GM12878 (cell line): ENCODE measurements around the gene ISY1. TPM values are rescaled to one million over a fixed set of nuclear protein-coding genes. Genes with fewer than 3 reads are reported as not detected.

Source experiments
- ATAC-seq: fragments of 200-7000 bp; cut with Tn5 transposase; 3 replicates; pipeline ENCODE4 v1.9.1; 2020; ENCODE audit warnings: mild to moderate bottlenecking, moderate library complexity
- BruUV-seq: library from RNA; stranded (reverse); fragments of 400-500 nt; replicated peaks from 2 replicates; lab custom pipeline; 2021; lab: Mats Ljungman, UMichigan
- CTCF ChIA-PET: fragments of 300-600 bp; sonication (Branson Sonifier 250); formaldehyde crosslinking; extraction: SDS; loops from one replicate; lab custom pipeline; 2021; ENCODE audit warnings: inconsistent platforms; lab: Yijun Ruan, JAX
- POLR2A ChIA-PET: fragments of 350-600 bp; formaldehyde crosslinking; extraction: SDS; loops from one replicate; lab custom pipeline; 2021; ENCODE audit warnings: inconsistent platforms; lab: Charles Lee
- RAD21 ChIA-PET: fragments of 300-600 bp; sonication (Branson Sonifier 250); formaldehyde crosslinking; loops from one replicate; lab custom pipeline; 2023; ENCODE audit warnings: antibody characterized with exemption; ENCODE audit not compliant: unreplicated experiment; lab: Charles Lee
- SMC1A ChIA-PET: fragments of 300-600 bp; sonication (Branson Sonifier 250); formaldehyde crosslinking; loops from one replicate; lab custom pipeline; 2023; ENCODE audit not compliant: unreplicated experiment, uncharacterized antibody; lab: Charles Lee
- DNase-seq: peaks from one replicate; pipeline ENCODE4 v3.0.0-alpha.2; 2011; ENCODE audit warnings: low read depth, low spot score
- FAIRE-seq: peaks from 3 replicates; lab custom pipeline; 2011; peaks lifted over from hg19 to GRCh38; lab: Jason Lieb, UNC
- H2AFZ ChIP-seq: 2 replicates; pipeline ENCODE4 v1.6.0; 2011; ENCODE audit warnings: low read depth, low read length, control low read depth; ENCODE audit not compliant: control insufficient read depth
- H3K27ac ChIP-seq: 2 replicates; pipeline ENCODE4 v1.5.1; 2011; ENCODE audit warnings: control low read depth; ENCODE audit not compliant: control insufficient read depth, insufficient read depth
- H3K27me3 ChIP-seq, 2 experiments: replicated peaks in 1 of 2; 2 replicates each; pipeline versions ENCODE4 v1.6.0 to v1.6.1; 2011; ENCODE audit warnings: low read length in 1 of 2; ENCODE audit not compliant: control insufficient read depth in 2 of 2, insufficient read depth in 2 of 2
- H3K36me3 ChIP-seq, 2 experiments: 2 replicates each; pipeline ENCODE4 v1.5.1; 2011; ENCODE audit warnings: low read length in 1 of 2; ENCODE audit not compliant: control insufficient read depth in 2 of 2, insufficient read depth in 2 of 2
- H3K4me1 ChIP-seq: 2 replicates; pipeline ENCODE4 v1.6.1; 2011; ENCODE audit warnings: mild to moderate bottlenecking, low read length, moderate library complexity, mixed read lengths; ENCODE audit not compliant: control insufficient read depth, insufficient read depth
- H3K4me2 ChIP-seq: 2 replicates; pipeline ENCODE4 v1.6.0; 2011; ENCODE audit warnings: control low read depth; ENCODE audit not compliant: control insufficient read depth, insufficient read depth
- H3K4me3 ChIP-seq: fragments of 200-600 bp; sonication (generic); 2 replicates; pipeline ENCODE4 v1.5.1; 2016
- H3K79me2 ChIP-seq: 2 replicates; pipeline ENCODE4 v1.6.0; 2011; ENCODE audit warnings: low read length; ENCODE audit not compliant: control insufficient read depth, insufficient read depth
- H3K9ac ChIP-seq: 2 replicates; pipeline ENCODE4 v1.8.0; 2011; ENCODE audit warnings: low read length, control low read depth, mixed read lengths; ENCODE audit not compliant: control insufficient read depth, insufficient read depth
- H3K9me3 ChIP-seq: replicated peaks from 3 replicates; pipeline ENCODE4 v1.5.1; 2011; ENCODE audit warnings: mild to moderate bottlenecking, low read length; ENCODE audit not compliant: control insufficient read depth, insufficient read depth
- H4K20me1 ChIP-seq: 2 replicates; pipeline ENCODE4 v1.6.0; 2011; ENCODE audit not compliant: control insufficient read depth, insufficient read depth
- BCL11A ChIP-seq: IDR thresholded peaks from 2 replicates; pipeline ENCODE4 v1.6.1; 2011; ENCODE audit warnings: low read depth, low read length
- BCLAF1 ChIP-seq: fragments of 450-650 bp; IDR thresholded peaks from 2 replicates; pipeline ENCODE4 v1.6.1; 2017; ENCODE audit warnings: antibody characterized with exemption, mild to moderate bottlenecking, moderate library complexity
- CREM ChIP-seq: IDR thresholded peaks from 2 replicates; pipeline ENCODE4 v1.6.1; 2014; ENCODE audit warnings: antibody characterized with exemption, low read depth
- IKZF1 ChIP-seq: fragments of 450-650 bp; conservative IDR thresholded peaks from 2 replicates; pipeline ENCODE4 v1.6.1; 2017; ENCODE audit warnings: antibody characterized with exemption, mild to moderate bottlenecking
- NBN ChIP-seq: fragments of 450-650 bp; IDR thresholded peaks from 2 replicates; pipeline ENCODE4 v1.6.1; 2016
- NKRF ChIP-seq: fragments of 450-650 bp; conservative IDR thresholded peaks from 2 replicates; pipeline ENCODE4 v1.6.1; 2017; ENCODE audit warnings: mild to moderate bottlenecking, moderate library complexity
- RB1 ChIP-seq: fragments of 450-650 bp; formaldehyde crosslinking; IDR thresholded peaks from 2 replicates; pipeline ENCODE4 v1.6.1; 2017; ENCODE audit warnings: mild to moderate bottlenecking, borderline replicate concordance
- WRNIP1 ChIP-seq: IDR thresholded peaks from 2 replicates; pipeline ENCODE4 v1.6.1; 2011; ENCODE audit warnings: low read depth, low read length, improper control_type of control experiment, borderline replicate concordance
- WGBS: methylation state at CpG from one replicate; pipeline ENCODE4 v1.1.6; 2016; ENCODE audit warnings: low lambda C conversion rate; ENCODE audit not compliant: insufficient replicate concordance, insufficient coverage; ENCODE audit errors: missing lambda C conversion rate; 5-methylcytosine and 5-hydroxymethylcytosine counted together
- in situ Hi-C: fragments of 300-500 bp; cut with MboI; formaldehyde crosslinking; loops from 9 replicates; pipeline ENCODE4 v1.14.3; 2018; ENCODE audit warnings: mixed read lengths
- intact Hi-C: fragments of 100-400 bp; cut with micrococcal nuclease; formaldehyde crosslinking; loops from one replicate; pipeline ENCODE4 v1.14.2; 2022; ENCODE audit not compliant: unreplicated experiment
- polyA plus RNA-seq, 11 experiments: library from polyadenylated mRNA; depleted of rRNA in 4 of 11; unstranded in 6 of 11; stranded (reverse) in 5 of 11; fragments of >200 nt; fragmentation: Nextera tagmentation in 4 of 11; fragmentation: Illumina TruSeq in 1 of 11; extraction: Ambion mirVana in 4 of 11; extraction: Trizol in 1 of 11; gene quantifications; 1 replicate in 1 of 11; 2 replicates in 10 of 11; pipeline versions ENCODE4 v1.2.1 to v1.2.3, GENCODE V29; 2011 to 2016; ENCODE audit warnings: inconsistent platforms in 2 of 11, missing spikeins in 2 of 11, low read depth in 1 of 11
- total RNA-seq, 4 experiments: library from RNA; depleted of rRNA in 3 of 4; stranded (reverse); fragments of >200 nt in 3 of 4; fragmentation: Illumina TruSeq in 1 of 4; extraction: Trizol in 1 of 4; gene quantifications; 2 replicates each; pipeline versions ENCODE4 v1.2.1 to v1.2.3, GENCODE V29; 2013 to 2021
- TF ChIP-seq, protein P1 (sequence below): fragments of 450-650 bp; formaldehyde crosslinking; IDR thresholded peaks from 2 replicates; pipeline ENCODE4 v1.4.0; 2020; ENCODE audit warnings: mild to moderate bottlenecking, moderate library complexity
- TF ChIP-seq, protein P2 (sequence below): fragments of 450-650 bp; formaldehyde crosslinking; IDR thresholded peaks from 2 replicates; pipeline ENCODE4 v1.5.0; 2022; ENCODE audit warnings: mild to moderate bottlenecking, missing genetic modification characterization

Gene ISY1
- total and polyA plus RNA-seq, 10 of the 15 experiments (the other 5 are each of a cell fraction or from before 2014, with no cell fraction given), result 28.3 to 72.2 (median 44.7) TPM

- no TSS peak for BruUV-seq
- Histone ChIP-seq H3K4me3 (no peak overlapping the region), H3K27me3 (no peaks in the 10 kb centered on the region), H4K20me1 (no peaks in the 10 kb centered on the region), H3K9me3 (no peaks in the 10 kb centered on the region), H3K4me1 (no peaks in the 10 kb centered on the region), H3K27ac (no peak overlapping the region), H3K36me3 (peaks cover 14 to 23% of the 10 kb centered on the region in 2 experiments; a peak in 3 of 4 replicates), H3K79me2 (no peaks in the 10 kb centered on the region), H3K4me2 (no peak overlapping the region), H2AFZ (no peak overlapping the region), H3K9ac (no peak overlapping the region)
- ATAC-seq (no peak), FAIRE-seq (no peak), DNase-seq (no peak)
- 97% methylated on average over 13 of the region's 13 CpGs for WGBS
- POLR2A ChIA-PET, result no interaction called here
- CTCF ChIA-PET, result no interaction called here
- SMC1A ChIA-PET, result no interaction called here
- in situ Hi-C loops, result no loop called here
- intact Hi-C loops, result no loop called here
- RAD21 ChIA-PET, result no interaction called here
- TF ChIP-seq WRNIP1 (no peak), BCL11A (no peak), BCLAF1 (no peak), CREM (no peak), IKZF1 (no peak), NKRF (no peak), RB1 (no peak), NBN (no peak)
- TF ChIP-seq, protein P1, sequence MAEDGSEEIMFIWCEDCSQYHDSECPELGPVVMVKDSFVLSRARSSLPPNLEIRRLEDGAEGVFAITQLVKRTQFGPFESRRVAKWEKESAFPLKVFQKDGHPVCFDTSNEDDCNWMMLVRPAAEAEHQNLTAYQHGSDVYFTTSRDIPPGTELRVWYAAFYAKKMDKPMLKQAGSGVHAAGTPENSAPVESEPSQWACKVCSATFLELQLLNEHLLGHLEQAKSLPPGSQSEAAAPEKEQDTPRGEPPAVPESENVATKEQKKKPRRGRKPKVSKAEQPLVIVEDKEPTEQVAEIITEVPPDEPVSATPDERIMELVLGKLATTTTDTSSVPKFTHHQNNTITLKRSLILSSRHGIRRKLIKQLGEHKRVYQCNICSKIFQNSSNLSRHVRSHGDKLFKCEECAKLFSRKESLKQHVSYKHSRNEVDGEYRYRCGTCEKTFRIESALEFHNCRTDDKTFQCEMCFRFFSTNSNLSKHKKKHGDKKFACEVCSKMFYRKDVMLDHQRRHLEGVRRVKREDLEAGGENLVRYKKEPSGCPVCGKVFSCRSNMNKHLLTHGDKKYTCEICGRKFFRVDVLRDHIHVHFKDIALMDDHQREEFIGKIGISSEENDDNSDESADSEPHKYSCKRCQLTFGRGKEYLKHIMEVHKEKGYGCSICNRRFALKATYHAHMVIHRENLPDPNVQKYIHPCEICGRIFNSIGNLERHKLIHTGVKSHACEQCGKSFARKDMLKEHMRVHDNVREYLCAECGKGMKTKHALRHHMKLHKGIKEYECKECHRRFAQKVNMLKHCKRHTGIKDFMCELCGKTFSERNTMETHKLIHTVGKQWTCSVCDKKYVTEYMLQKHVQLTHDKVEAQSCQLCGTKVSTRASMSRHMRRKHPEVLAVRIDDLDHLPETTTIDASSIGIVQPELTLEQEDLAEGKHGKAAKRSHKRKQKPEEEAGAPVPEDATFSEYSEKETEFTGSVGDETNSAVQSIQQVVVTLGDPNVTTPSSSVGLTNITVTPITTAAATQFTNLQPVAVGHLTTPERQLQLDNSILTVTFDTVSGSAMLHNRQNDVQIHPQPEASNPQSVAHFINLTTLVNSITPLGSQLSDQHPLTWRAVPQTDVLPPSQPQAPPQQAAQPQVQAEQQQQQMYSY (CRISPR knock-in tag), result no peak
- TF ChIP-seq, protein P2, sequence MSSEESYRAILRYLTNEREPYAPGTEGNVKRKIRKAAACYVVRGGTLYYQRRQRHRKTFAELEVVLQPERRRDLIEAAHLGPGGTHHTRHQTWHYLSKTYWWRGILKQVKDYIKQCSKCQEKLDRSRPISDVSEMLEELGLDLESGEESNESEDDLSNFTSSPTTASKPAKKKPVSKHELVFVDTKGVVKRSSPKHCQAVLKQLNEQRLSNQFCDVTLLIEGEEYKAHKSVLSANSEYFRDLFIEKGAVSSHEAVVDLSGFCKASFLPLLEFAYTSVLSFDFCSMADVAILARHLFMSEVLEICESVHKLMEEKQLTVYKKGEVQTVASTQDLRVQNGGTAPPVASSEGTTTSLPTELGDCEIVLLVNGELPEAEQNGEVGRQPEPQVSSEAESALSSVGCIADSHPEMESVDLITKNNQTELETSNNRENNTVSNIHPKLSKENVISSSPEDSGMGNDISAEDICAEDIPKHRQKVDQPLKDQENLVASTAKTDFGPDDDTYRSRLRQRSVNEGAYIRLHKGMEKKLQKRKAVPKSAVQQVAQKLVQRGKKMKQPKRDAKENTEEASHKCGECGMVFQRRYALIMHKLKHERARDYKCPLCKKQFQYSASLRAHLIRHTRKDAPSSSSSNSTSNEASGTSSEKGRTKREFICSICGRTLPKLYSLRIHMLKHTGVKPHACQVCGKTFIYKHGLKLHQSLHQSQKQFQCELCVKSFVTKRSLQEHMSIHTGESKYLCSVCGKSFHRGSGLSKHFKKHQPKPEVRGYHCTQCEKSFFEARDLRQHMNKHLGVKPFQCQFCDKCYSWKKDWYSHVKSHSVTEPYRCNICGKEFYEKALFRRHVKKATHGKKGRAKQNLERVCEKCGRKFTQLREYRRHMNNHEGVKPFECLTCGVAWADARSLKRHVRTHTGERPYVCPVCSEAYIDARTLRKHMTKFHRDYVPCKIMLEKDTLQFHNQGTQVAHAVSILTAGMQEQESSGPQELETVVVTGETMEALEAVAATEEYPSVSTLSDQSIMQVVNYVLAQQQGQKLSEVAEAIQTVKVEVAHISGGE (CRISPR knock-in tag), result no peak
Measured at GRCh38 chr3:129130291-129130813, 30.5 kb downstream of the ISY1 start.
